Urinary bladder (tissue), 4 donors: ENCODE data around the gene MSH3. TPM values are rescaled to one million over a fixed set of nuclear protein-coding genes. Genes with fewer than 3 reads are reported as not detected.
"Not testable (repeated sequence)": the region's sequence is repeated elsewhere in the genome, so short reads cannot be mapped to it uniquely, and the experiment has no call there.

Source experiments
- DNase-seq: peaks from one replicate; pipeline ENCODE4 v3.0.0-alpha.2; 2015; ENCODE audit errors: extremely low spot score
- H3K27ac ChIP-seq: one replicate; pipeline ENCODE4 v1.5.1; 2013; ENCODE audit warnings: low read depth, mild to moderate bottlenecking, moderate library complexity
- H3K36me3 ChIP-seq: one replicate; pipeline ENCODE4 v1.6.1; 2013; ENCODE audit warnings: mild to moderate bottlenecking, moderate library complexity; ENCODE audit not compliant: insufficient read depth
- H3K4me1 ChIP-seq: one replicate; pipeline ENCODE4 v1.6.1; 2013; ENCODE audit warnings: mild to moderate bottlenecking, moderate library complexity; ENCODE audit not compliant: insufficient read depth
- H3K4me3 ChIP-seq: one replicate; pipeline ENCODE4 v1.5.1; 2013; ENCODE audit warnings: low read depth, low read length
- WGBS: extraction: QIAGEN DNeasy Blood & Tissue Kit; methylation state at CpG from one replicate; pipeline ENCODE4 v1.1.7; 2013; 5-methylcytosine and 5-hydroxymethylcytosine counted together
- polyA plus RNA-seq: library from polyadenylated mRNA; stranded (reverse); fragments of 200-250 nt; gene quantifications from one replicate; pipeline ENCODE4 v1.2.3, GENCODE V29; 2013
- total RNA-seq: library from RNA; depleted of rRNA; stranded (reverse); fragments of >200 nt; gene quantifications from one replicate; pipeline ENCODE4 v1.2.3, GENCODE V29; 2014
- donor health status: healthy with polysubstance abuse.
- donor health status: healthy.

The MSH3 gene
- total and polyA plus RNA-seq, 2 donors, result 5.5 to 33.8 TPM

DNA sequence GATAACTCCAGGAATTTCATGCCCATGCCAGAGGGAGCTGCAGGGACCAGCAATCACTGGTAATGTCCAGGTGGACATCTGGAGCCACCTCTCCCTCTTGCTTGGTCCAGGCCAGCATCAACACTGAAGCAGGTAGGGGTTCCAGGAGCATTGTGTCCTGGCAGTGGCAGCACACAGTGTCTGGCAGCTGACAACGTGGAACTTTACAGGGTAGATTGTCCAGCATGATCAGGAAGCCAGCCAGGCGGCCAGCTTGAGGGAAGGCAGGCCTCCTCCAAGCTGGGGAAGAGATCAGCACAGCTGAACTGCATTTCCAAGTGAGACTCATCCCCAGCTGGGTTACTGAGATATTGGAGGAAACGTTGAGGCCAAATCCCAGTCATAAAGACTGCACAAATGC lies 223.1 kb downstream of the MSH3 start:
- Histone ChIP-seq H3K27ac (no peak overlapping the region), H3K4me1 (no peaks in the 10 kb centered on the region), H3K4me3 (no peak overlapping the region), H3K36me3 (peaks cover 4% of the 10 kb centered on the region)
- WGBS, result 50% methylated on average over 3 of the region's 3 CpGs
- no peak for DNase-seq

- 88% methylated on average over 4 of the region's 4 CpGs for WGBS
- Histone ChIP-seq H3K4me1 (no peaks in the 10 kb centered on the region), H3K36me3 (no peaks in the 10 kb centered on the region), H3K27ac (no peak overlapping the region), H3K4me3 (no peak overlapping the region)
- no peak for DNase-seq
Measured at GRCh38 chr5:80881726-80882125, 227.3 kb downstream of the MSH3 start.

DNA sequence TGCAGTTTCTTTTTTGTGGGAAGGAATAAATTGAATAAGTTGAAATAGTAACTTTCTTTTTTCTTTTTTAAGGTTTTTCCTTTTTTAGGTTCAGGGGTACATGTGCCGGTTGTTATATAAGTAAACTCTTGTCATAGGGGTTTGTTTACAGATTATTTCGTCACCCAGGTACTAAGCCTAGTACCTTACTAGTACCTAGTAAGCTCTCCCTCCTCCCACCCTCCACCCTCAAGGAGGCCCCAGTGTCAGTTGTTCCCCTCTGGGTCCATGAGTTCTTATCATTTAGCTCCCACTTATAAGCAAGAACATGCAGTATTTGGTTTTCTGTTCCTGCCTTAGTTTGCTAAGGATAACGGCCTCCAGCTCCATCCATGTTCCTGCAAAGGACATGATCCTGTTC lies 228.9 kb downstream of the MSH3 start:
- not testable (repeated sequence) for H3K27ac ChIP-seq, H3K36me3 ChIP-seq, H3K4me3 ChIP-seq, DNase-seq, H3K4me1 ChIP-seq
- WGBS, result 97% methylated on average over 3 of the region's 3 CpGs

DNA sequence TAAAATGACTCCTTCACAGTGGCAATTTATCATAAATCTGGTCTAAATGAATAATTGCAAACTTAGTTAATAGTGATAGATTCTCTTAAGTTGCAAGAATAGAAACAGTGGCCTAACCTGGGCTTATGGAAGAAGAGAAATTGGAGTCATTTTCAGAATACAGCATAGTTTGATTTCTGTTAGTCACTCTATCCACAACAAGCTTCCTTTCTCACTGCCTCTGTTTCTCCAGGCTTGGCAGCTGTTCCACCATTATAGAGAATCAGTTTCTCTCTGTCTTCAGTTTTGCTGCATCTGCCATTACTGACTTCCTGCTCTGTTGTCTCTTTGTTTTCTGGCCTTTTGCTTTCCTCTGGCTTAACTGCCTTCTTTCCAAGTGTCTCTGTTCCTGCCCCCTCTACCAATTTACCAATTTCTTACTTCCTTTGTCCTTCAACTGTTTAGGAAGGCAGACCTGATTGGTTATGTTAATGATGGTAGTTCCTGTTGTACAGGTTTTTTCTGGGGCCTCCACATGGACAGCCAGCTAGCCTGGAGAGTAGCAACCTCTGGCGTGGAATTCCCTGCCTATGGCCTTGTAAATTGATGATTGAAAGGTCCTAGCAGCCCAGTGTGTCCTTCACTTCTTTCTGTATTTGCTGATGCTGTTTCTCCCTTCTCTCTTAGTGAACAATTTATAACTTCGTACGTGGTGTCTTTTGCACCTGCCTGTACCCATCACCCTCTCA lies 229.8 kb downstream of the MSH3 start:
- WGBS, result 90% methylated on average over 3 of the region's 3 CpGs
- no peaks in the 10 kb centered on the region for H3K4me1 ChIP-seq
- no peaks in the 10 kb centered on the region for H3K36me3 ChIP-seq
- no peak overlapping the region for H3K27ac ChIP-seq
- DNase-seq, result no peak
- no peak overlapping the region for H3K4me3 ChIP-seq

- Histone ChIP-seq H3K4me3 (no peak overlapping the region), H3K27ac (no peak overlapping the region), H3K4me1 (no peaks in the 10 kb centered on the region), H3K36me3 (no peaks in the 10 kb centered on the region)
- WGBS, result 64% methylated on average over 1 of the region's 1 CpG
- no peak for DNase-seq
Measured at GRCh38 chr5:80884929-80885328, 230.5 kb downstream of the MSH3 start.

DNA sequence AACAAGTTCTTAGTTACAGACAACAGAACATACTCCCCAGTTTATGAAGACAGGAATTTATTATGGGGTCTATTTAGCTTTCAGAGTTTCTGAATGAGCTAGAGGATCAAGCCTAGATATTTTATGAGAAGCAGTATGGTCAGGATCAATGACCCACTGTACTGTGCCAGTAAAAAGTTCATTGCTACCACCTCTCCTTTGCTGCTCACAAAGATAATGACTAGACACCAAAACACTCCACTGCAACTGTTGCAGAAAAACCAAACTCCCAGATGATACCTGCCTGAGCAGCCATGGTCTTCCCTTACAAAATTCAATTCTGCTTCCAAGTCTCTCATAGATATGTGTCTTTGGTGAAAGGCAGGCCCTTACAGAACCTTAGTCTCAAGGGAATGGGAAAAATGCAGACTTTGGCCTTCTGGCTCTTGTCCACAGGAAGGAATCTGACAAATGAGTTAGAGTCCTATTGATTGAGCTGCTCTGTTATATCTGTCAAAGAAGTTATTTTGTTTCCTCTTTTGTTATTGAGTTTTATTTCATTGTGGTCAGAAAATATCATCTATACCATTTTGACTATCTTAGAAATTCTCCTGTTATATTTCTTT lies 231.0 kb downstream of the MSH3 start:
- H3K4me3 ChIP-seq, result no peak overlapping the region
- no peak for DNase-seq
- H3K27ac ChIP-seq, result no peak overlapping the region
- H3K4me1 ChIP-seq, result no peaks in the 10 kb centered on the region
- H3K36me3 ChIP-seq, result no peaks in the 10 kb centered on the region

- H3K4me3 ChIP-seq, result no peak overlapping the region
- no peaks in the 10 kb centered on the region for H3K4me1 ChIP-seq
- 56% methylated on average over 3 of the region's 3 CpGs for WGBS
- H3K27ac ChIP-seq, result no peak overlapping the region
- H3K36me3 ChIP-seq, result no peaks in the 10 kb centered on the region
- DNase-seq, result no peak
Measured at GRCh38 chr5:80894083-80894482, 239.6 kb downstream of the MSH3 start.

- DNase-seq, result no peak
- Histone ChIP-seq H3K36me3 (no peaks in the 10 kb centered on the region), H3K4me3 (no peak overlapping the region), H3K27ac (no peak overlapping the region), H3K4me1 (no peaks in the 10 kb centered on the region)
- WGBS, result 90% methylated on average over 2 of the region's 2 CpGs
Measured at GRCh38 chr5:80895523-80895922, 241.1 kb downstream of the MSH3 start.

DNA sequence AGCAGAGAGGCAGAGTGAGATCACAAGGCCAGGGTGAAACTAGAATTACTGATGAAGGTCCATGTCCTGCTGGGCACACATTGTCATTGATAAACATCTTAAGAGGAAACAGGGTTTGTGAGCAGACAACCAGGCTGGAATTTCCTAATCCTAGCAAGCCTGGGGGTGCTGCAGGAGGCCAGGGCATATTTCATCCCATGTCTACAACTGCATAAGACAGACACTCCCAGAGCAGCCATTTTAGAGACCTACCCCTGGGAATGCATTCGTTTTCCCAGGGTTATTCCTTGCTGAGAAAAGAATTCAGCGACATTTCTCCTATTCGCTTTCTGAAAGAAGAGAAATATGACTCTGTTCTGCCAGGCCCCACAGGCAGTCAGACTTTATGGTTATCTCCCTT lies 248.2 kb downstream of the MSH3 start:
- H3K27ac ChIP-seq, H3K36me3 ChIP-seq, H3K4me3 ChIP-seq, H3K4me1 ChIP-seq, DNase-seq: not testable (repeated sequence)
- 90% methylated on average over 3 of the region's 3 CpGs for WGBS

DNA sequence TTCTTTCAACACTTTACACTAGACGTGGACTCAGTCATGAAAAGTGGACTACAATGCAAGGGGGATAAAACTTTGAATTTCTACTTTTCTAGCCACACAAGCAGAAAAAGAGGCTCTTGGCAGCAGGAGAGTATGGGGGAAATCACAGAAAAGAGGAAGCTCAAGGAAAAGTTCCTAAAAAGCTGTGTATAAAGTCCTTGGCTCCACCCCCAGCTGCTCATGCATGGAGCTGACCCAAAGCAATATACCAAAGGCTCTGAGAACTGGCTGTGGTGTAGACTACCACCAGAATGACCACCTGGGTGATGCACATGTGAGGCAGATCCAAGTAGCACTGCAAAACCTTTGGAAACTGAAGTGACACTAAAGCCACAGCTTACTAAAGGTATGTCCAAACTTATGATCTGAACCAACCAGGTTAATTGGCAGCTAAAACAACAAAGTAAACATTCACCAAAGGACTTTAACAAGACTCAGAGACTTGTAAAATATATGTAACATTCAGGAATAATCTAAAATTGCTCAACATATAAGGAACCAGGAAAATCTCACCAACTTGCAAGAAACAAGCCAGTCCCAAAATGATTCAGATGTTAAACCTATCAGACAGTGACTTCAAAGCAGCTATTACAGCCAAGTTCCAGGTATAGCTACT lies 250.2 kb downstream of the MSH3 start:
- Histone ChIP-seq H3K36me3 (no peaks in the 10 kb centered on the region), H3K4me1 (no peaks in the 10 kb centered on the region), H3K4me3 (no peak overlapping the region), H3K27ac (no peak overlapping the region)
- no peak for DNase-seq
- 36% methylated on average over 1 of the region's 1 CpG for WGBS

GRCh38 chr5:80905405-80905804 lies 251.0 kb downstream of the MSH3 start:
- no peak overlapping the region for H3K27ac ChIP-seq
- no peaks in the 10 kb centered on the region for H3K36me3 ChIP-seq
- 99% methylated on average over 1 of the region's 1 CpG for WGBS
- no peaks in the 10 kb centered on the region for H3K4me1 ChIP-seq
- no peak for DNase-seq
- H3K4me3 ChIP-seq, result no peak overlapping the region

DNA sequence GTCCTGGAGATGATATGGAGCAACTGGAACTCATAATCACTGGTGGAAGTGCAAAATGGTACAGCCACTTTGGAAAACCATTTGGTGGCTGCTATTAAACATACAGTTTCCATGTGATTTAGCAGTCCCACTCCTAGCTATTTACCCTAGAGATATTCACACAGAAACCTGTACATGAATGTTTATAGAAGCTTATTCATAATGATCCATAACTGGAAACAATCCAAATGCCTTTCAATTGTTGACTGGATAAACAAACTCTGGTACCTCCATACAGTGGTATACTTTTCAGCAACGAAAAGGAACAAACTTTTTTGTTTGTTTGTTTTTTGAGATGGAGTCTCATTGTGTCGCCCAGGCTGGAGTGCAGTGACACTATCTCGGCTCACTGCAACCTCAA lies 258.0 kb downstream of the MSH3 start:
- no peak for DNase-seq

DNA sequence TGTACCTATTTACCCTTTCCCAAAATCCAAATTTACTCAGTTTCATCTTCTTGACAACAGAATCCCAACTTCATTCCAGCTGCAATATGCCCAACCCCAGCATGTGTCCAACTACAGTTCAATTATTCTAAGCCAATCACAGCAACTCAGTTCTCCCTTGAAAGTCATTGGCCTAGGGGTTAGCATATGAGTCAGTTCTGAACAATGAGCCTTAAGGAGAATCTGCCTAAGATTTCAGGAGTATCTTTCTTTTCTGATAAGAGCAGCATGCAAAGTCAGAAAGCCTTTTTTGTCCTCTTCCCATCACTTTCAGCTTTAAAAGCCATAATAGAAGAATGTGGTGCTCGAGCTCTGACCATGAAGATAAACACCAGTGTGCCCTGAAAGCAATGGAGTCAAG lies 261.3 kb downstream of the MSH3 start:
- no peak for DNase-seq
- Histone ChIP-seq H3K36me3 (no peaks in the 10 kb centered on the region), H3K4me1 (no peaks in the 10 kb centered on the region), H3K4me3 (no peak overlapping the region), H3K27ac (no peak overlapping the region)
- 81% methylated on average over 1 of the region's 1 CpG for WGBS

More for the DNA sequence above, 258.0 kb downstream of the MSH3 start:
- H3K4me3 ChIP-seq, result no peak overlapping the region
- no peak overlapping the region for H3K27ac ChIP-seq
- H3K4me1 ChIP-seq, result no peaks in the 10 kb centered on the region
- H3K36me3 ChIP-seq, result no peaks in the 10 kb centered on the region
- 95% methylated on average over 3 of the region's 3 CpGs for WGBS

- WGBS, result 75% methylated on average over 4 of the region's 4 CpGs
- H3K4me1 ChIP-seq, result no peaks in the 10 kb centered on the region
- H3K36me3 ChIP-seq, result no peaks in the 10 kb centered on the region
- no peak overlapping the region for H3K27ac ChIP-seq
- no peak overlapping the region for H3K4me3 ChIP-seq
- DNase-seq, result no peak
Measured at GRCh38 chr5:80916676-80917075, 262.2 kb downstream of the MSH3 start.
